GM21576 (cell line): ENCODE results near the gene RELN.

Source experiments
- ATAC-seq: cut with Tn5 transposase; IDR thresholded peaks from one replicate; pipeline ENCODE4 v1.9.1; 2021; ENCODE audit warnings: mild to moderate bottlenecking, moderate library complexity; ENCODE audit not compliant: unreplicated experiment

The RELN gene

GRCh38 chr7:103593691-103594090 is 395.8 kb downstream of the RELN start:
- no peak for ATAC-seq

GRCh38 chr7:103592844-103593243 is 396.6 kb downstream of the RELN start:
- no peak for ATAC-seq

- no peak for ATAC-seq
Measured at GRCh38 chr7:103592187-103592586, 397.3 kb downstream of the RELN start.

GRCh38 chr7:103580031-103580430 is 409.4 kb downstream of the RELN start:
- ATAC-seq = no peak

GRCh38 chr7:103577059-103577458 is 412.4 kb downstream of the RELN start:
- ATAC-seq = no peak

GRCh38 chr7:103576641-103577040 is 412.8 kb downstream of the RELN start:
- ATAC-seq = no peak

GRCh38 chr7:103574576-103574975 is 414.9 kb downstream of the RELN start:
- no peak for ATAC-seq

GRCh38 chr7:103573479-103574058 is 415.9 kb downstream of the RELN start:
- no peak for ATAC-seq

- no peak for ATAC-seq
Measured at GRCh38 chr7:103571586-103571985, 417.9 kb downstream of the RELN start.

- ATAC-seq = no peak
Measured at GRCh38 chr7:103569621-103570305, 419.7 kb downstream of the RELN start.

- ATAC-seq = no peak
Measured at GRCh38 chr7:103564416-103564815, 425.0 kb downstream of the RELN start.

GRCh38 chr7:103560136-103560535 is 429.3 kb downstream of the RELN start:
- ATAC-seq = no peak

GRCh38 chr7:103551016-103551415 is 438.4 kb downstream of the RELN start:
- no peak for ATAC-seq

- ATAC-seq = no peak
Measured at GRCh38 chr7:103549786-103550185, 439.7 kb downstream of the RELN start.

- no peak for ATAC-seq
Measured at GRCh38 chr7:103547451-103548284, 441.8 kb downstream of the RELN start.

GRCh38 chr7:103542470-103542869 is 447.0 kb downstream of the RELN start:
- no peak for ATAC-seq

- ATAC-seq = no peak
Measured at GRCh38 chr7:103541947-103542346, 447.5 kb downstream of the RELN start.

GRCh38 chr7:103541026-103541425 is 448.4 kb downstream of the RELN start:
- no peak for ATAC-seq

- no peak for ATAC-seq
Measured at GRCh38 chr7:103540338-103540737, 449.1 kb downstream of the RELN start.

- ATAC-seq = no peak
Measured at GRCh38 chr7:103539875-103540274, 449.6 kb downstream of the RELN start.

GRCh38 chr7:103538964-103539709 is 450.3 kb downstream of the RELN start:
- no peak for ATAC-seq
